WTC11 (cell line): ENCODE measurements around the gene CTH. TPM values are rescaled to one million over a fixed set of nuclear protein-coding genes. Genes with fewer than 3 reads are reported as not detected.

Experiments
- ATAC-seq: fragments of 200-7000 bp; cut with Tn5 transposase; 2 replicates; pipeline ENCODE4 v1.10.0; 2021; ENCODE audit warnings: mild to moderate bottlenecking, moderate library complexity
- CTCF ChIA-PET: fragments of 300-600 bp; sonication (Branson Sonifier 250); formaldehyde crosslinking; loops from one replicate; lab custom pipeline; 2021; ENCODE audit warnings: antibody characterized with exemption; lab: Charles Lee
- POLR2A ChIA-PET: fragments of 350-600 bp; sonication (Branson Sonifier 250); formaldehyde crosslinking; loops from one replicate; lab custom pipeline; 2021; ENCODE audit warnings: antibody characterized with exemption; lab: Charles Lee
- DNase-seq: peaks from one replicate; pipeline ENCODE4 v3.0.0; 2021; ENCODE audit warnings: low spot score
- H3K27ac Mint-ChIP-seq: 2 replicates; pipeline ENCODE4 v1.8.0; 2021; ENCODE audit warnings: mixed read lengths
- H3K27me3 Mint-ChIP-seq: 2 replicates; pipeline ENCODE4 v1.8.0; 2021; ENCODE audit warnings: low read depth, mild to moderate bottlenecking, moderate library complexity, mixed read lengths
- H3K36me3 Mint-ChIP-seq: 2 replicates; pipeline ENCODE4 v1.8.0; 2021; ENCODE audit warnings: mixed read lengths
- H3K4me1 Mint-ChIP-seq: 2 replicates; pipeline ENCODE4 v1.8.0; 2022; ENCODE audit warnings: mixed read lengths
- H3K4me3 Mint-ChIP-seq: 2 replicates; pipeline ENCODE4 v1.8.0; 2021; ENCODE audit warnings: mild to moderate bottlenecking, moderate library complexity, mixed read lengths
- H3K9me3 Mint-ChIP-seq: 2 replicates; pipeline ENCODE4 v1.8.0; 2021; ENCODE audit warnings: mixed read lengths
- ARID4B ChIP-seq: sonication (generic); formaldehyde crosslinking; IDR thresholded peaks from 2 replicates; pipeline ENCODE4 v1.8.0; 2023; ENCODE audit warnings: missing genetic modification reagents, mild to moderate bottlenecking, borderline replicate concordance
- ATF3 ChIP-seq: sonication (generic); formaldehyde crosslinking; conservative IDR thresholded peaks from 2 replicates; pipeline ENCODE4 v1.8.1; 2022; ENCODE audit warnings: mild to moderate bottlenecking, missing genetic modification reagents
- CBFB ChIP-seq: sonication (generic); formaldehyde crosslinking; IDR thresholded peaks from 2 replicates; pipeline ENCODE4 v1.8.1; 2022; ENCODE audit warnings: mild to moderate bottlenecking, low read depth, missing genetic modification reagents
- E2F1 ChIP-seq: sonication (generic); formaldehyde crosslinking; IDR thresholded peaks from 2 replicates; pipeline ENCODE4 v1.8.0; 2022; ENCODE audit warnings: mild to moderate bottlenecking, missing genetic modification reagents
- E2F5 ChIP-seq: sonication (generic); formaldehyde crosslinking; IDR thresholded peaks from 2 replicates; pipeline ENCODE4 v1.8.1; 2022; ENCODE audit warnings: mild to moderate bottlenecking, moderate library complexity, missing genetic modification reagents
- ELF4 ChIP-seq: sonication (generic); formaldehyde crosslinking; IDR thresholded peaks from 2 replicates; pipeline ENCODE4 v1.8.1; 2022; ENCODE audit warnings: low read depth, mild to moderate bottlenecking, moderate library complexity, missing genetic modification reagents
- FOXJ3 ChIP-seq: sonication (generic); formaldehyde crosslinking; IDR thresholded peaks from 2 replicates; pipeline ENCODE4 v1.9.0; 2021; ENCODE audit warnings: missing genetic modification reagents, mild to moderate bottlenecking, borderline replicate concordance
- JUN ChIP-seq: sonication (generic); formaldehyde crosslinking; IDR thresholded peaks from 2 replicates; pipeline ENCODE4 v1.8.0; 2023; ENCODE audit warnings: mild to moderate bottlenecking, missing genetic modification reagents
- MLX ChIP-seq: sonication (generic); formaldehyde crosslinking; IDR thresholded peaks from 2 replicates; pipeline ENCODE4 v1.8.1; 2023; ENCODE audit warnings: mild to moderate bottlenecking, missing genetic modification reagents, moderate library complexity
- SP1 ChIP-seq: sonication (generic); formaldehyde crosslinking; conservative IDR thresholded peaks from 2 replicates; pipeline ENCODE4 v1.8.1; 2022; ENCODE audit warnings: missing genetic modification reagents
- TCF7 ChIP-seq: sonication (generic); formaldehyde crosslinking; IDR thresholded peaks from 2 replicates; pipeline ENCODE4 v1.8.0; 2022; ENCODE audit warnings: mild to moderate bottlenecking, low read depth, missing genetic modification reagents, moderate library complexity
- TP53 ChIP-seq: sonication (generic); formaldehyde crosslinking; IDR thresholded peaks from 2 replicates; pipeline ENCODE4 v1.8.1; 2023; ENCODE audit warnings: mild to moderate bottlenecking, missing genetic modification reagents
- USF2 ChIP-seq: sonication (generic); formaldehyde crosslinking; IDR thresholded peaks from 2 replicates; pipeline ENCODE4 v1.8.1; 2023; ENCODE audit warnings: mild to moderate bottlenecking, missing genetic modification reagents, moderate library complexity
- ZMAT4 ChIP-seq: fragments of 250-450 bp; sonication (Bioruptor Pico); IDR thresholded peaks from 2 replicates; pipeline ENCODE4 v1.9.0; 2021; ENCODE audit warnings: mild to moderate bottlenecking
- ZNF138 ChIP-seq: sonication (generic); formaldehyde crosslinking; conservative IDR thresholded peaks from 2 replicates; pipeline ENCODE4 v1.8.1; 2022; ENCODE audit warnings: mild to moderate bottlenecking, moderate library complexity, missing genetic modification reagents
- ZNF263 ChIP-seq: sonication (generic); formaldehyde crosslinking; IDR thresholded peaks from 2 replicates; pipeline ENCODE4 v1.8.1; 2022; ENCODE audit warnings: low read depth, mild to moderate bottlenecking, moderate library complexity, missing genetic modification reagents
- ZNF396 ChIP-seq: fragments of 250-450 bp; sonication (Bioruptor Pico); IDR thresholded peaks from 2 replicates; pipeline ENCODE4 v1.8.0; 2021; ENCODE audit warnings: mild to moderate bottlenecking, moderate library complexity, borderline replicate concordance
- ZNF512 ChIP-seq: sonication (generic); formaldehyde crosslinking; IDR thresholded peaks from 2 replicates; pipeline ENCODE4 v1.8.1; 2022; ENCODE audit warnings: missing genetic modification reagents, borderline replicate concordance
- total RNA-seq: library from RNA; stranded (reverse); gene quantifications from 3 replicates; pipeline ENCODE4 v1.2.3, GENCODE V29; 2021

Gene CTH
- total RNA-seq, 1 experiment from 2014 or later: 27.8 TPM

GRCh38 chr1:70438529-70438928 lies 27.5 kb downstream of the CTH start:
- no peaks in the 10 kb centered on the region for H3K9me3 Mint-ChIP-seq
- ChIA-PET CTCF (no interaction called here), POLR2A (interaction anchor here (0.6 kb wide), 1 partner anchor 10 kb away, joined by 3 read pairs; no protein-coding TSS in a partner anchor)
- DNase-seq (no peak), ATAC-seq (no peak)
- H3K4me3 Mint-ChIP-seq: no peak overlapping the region
- peaks cover 27% of the 10 kb centered on the region for H3K36me3 Mint-ChIP-seq
- H3K27me3 Mint-ChIP-seq: no peaks in the 10 kb centered on the region
- TF ChIP-seq TP53 (CRISPR knock-in tag) (no peak), ZMAT4 (CRISPR knock-in tag) (no peak), ATF3 (CRISPR knock-in tag) (no peak), TCF7 (no peak), JUN (CRISPR knock-in tag) (no peak), CBFB (CRISPR knock-in tag) (no peak), MLX (CRISPR knock-in tag) (no peak), ELF4 (CRISPR knock-in tag) (no peak), ZNF396 (CRISPR knock-in tag) (no peak)
- H3K4me1 Mint-ChIP-seq: peaks cover 30% of the 10 kb centered on the region
- no peak overlapping the region for H3K27ac Mint-ChIP-seq

- H3K4me1 Mint-ChIP-seq: peaks cover 36% of the 10 kb centered on the region
- no peak for TF ChIP-seq USF2 (CRISPR knock-in tag)
- no peak for TF ChIP-seq E2F5 (CRISPR knock-in tag)
- peaks cover 10% of the 10 kb centered on the region for H3K36me3 Mint-ChIP-seq
- peak overlapping the region; percentile 38 for H3K27ac Mint-ChIP-seq
- H3K27me3 Mint-ChIP-seq: no peaks in the 10 kb centered on the region
- H3K4me3 Mint-ChIP-seq: no peak overlapping the region
- CTCF ChIA-PET: interaction anchor here (0.5 kb wide), 1 partner anchor 54 kb away, joined by 3 read pairs; no protein-coding TSS in a partner anchor
- ATAC-seq: no peak
- H3K9me3 Mint-ChIP-seq: no peaks in the 10 kb centered on the region
- no peak for DNase-seq
- POLR2A ChIA-PET: no interaction called here
Measured at GRCh38 chr1:70440642-70441391, 29.7 kb downstream of the CTH start.

GRCh38 chr1:70441392-70442035 lies 30.4 kb downstream of the CTH start:
- Mint-ChIP-seq H3K4me3 (no peak overlapping the region), H3K27me3 (no peaks in the 10 kb centered on the region), H3K4me1 (peaks cover 36% of the 10 kb centered on the region), H3K36me3 (peaks cover 10% of the 10 kb centered on the region), H3K27ac (peak overlapping the region; percentile 38), H3K9me3 (no peaks in the 10 kb centered on the region)
- POLR2A ChIA-PET: no interaction called here
- no peak for TF ChIP-seq ARID4B
- no peak for TF ChIP-seq ZNF138 (CRISPR knock-in tag)
- no peak for TF ChIP-seq ZNF263 (CRISPR knock-in tag)
- no peak for TF ChIP-seq E2F1 (CRISPR knock-in tag)
- no peak for TF ChIP-seq FOXJ3 (CRISPR knock-in tag)
- no peak for TF ChIP-seq ZNF512 (CRISPR knock-in tag)
- TF ChIP-seq SP1 (CRISPR knock-in tag): no peak
- CTCF ChIA-PET: no interaction called here
- no peak for ATAC-seq
- DNase-seq: no peak
